ENCODE data around the gene CXCL10. TPM values are rescaled to one million over a fixed set of nuclear protein-coding genes. Genes with fewer than 3 reads are reported as not detected.
"Not testable (repeated sequence)": the region's sequence is repeated elsewhere in the genome, so short reads cannot be mapped to it uniquely, and the experiment has no call there.

CXCL10 gene
- total RNA-seq (2014; rRNA removed; shearing (Covaris generic)): not detected in 2 replicates
- not detected in 2 replicates for polyA plus RNA-seq (2015; cell fraction: cytosol; rRNA removed)
- polyA plus RNA-seq (2015; cell fraction: nucleus; rRNA removed): not detected in 2 replicates

DNA sequence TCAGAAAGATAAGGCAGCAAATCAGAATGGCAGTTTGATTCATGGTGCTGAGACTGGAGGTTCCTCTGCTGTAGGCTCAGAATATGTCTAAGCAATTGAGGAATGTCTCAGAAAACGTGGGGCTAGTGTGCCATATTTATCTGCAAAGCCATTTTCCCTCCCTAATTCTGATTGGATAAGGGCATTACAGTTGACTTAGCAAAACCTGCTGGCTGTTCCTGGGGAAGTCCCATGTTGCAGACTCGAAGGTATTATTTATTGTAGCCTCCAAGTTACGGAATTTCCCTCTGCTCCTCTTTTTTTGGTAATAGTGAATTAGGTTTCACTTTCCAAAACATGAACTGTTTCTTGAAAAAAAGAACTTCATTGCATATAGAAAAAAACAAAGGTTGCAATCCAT lies at the start of gene CXCL10:
TSS of gene CXCL10 (minus strand) at position 109 of the 400 bp plus-strand sequence. CDS start at position 43, 66 bp downstream.
- no peak for DNase-seq (ENCODE audit: low read depth)

DNA sequence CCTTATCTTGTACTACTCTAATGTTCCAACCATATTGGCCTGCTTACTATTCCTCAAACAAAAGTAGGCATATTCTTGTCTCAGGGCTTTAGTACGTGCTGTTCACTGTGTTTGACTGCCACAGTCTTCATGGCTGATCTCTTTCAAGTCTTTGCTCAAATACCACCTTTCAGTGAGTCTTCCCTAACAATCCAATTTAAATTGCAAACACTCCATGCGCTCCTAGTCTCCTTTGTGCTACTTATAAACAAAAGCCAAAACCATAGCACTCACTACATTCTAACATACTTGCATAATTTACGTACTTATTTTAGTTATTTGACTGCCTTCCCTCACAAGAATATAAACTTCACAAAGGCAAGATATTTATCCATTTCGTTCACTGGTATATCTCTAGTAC lies 49.5 kb upstream of the CXCL10 start:
- no peak for DNase-seq (ENCODE audit: low read depth)

DNA sequence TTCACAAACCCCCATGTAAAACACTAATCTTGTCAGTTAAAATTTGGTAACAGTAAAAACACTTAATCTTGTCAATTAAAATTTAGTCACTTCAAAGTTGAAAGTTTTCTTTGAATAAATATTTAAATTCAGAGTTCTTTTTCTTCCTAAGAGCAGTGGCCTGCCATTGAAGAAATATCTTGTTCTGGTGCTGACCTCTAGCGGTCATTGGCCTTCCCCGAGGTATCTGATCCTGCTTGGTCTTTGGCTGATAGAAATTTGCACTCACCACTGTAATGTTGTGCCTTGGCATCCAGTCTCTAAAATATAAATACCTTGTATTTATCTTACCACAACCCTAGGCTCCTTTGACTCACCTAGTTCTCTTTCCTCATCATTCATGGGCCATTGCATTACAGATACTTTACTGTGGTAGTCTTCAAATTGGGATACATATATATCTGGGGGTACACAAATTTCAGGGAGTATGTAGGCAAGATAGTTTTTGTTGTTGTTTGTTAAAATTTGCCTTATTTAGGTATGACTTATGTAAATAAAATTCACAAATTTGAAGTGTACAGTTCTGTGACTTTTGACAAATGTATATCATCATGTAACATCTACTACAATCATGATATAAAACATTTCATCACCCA lies 44.5 kb upstream of the CXCL10 start:
- peak; percentile 56 for DNase-seq (ENCODE audit: low read depth)

DNA sequence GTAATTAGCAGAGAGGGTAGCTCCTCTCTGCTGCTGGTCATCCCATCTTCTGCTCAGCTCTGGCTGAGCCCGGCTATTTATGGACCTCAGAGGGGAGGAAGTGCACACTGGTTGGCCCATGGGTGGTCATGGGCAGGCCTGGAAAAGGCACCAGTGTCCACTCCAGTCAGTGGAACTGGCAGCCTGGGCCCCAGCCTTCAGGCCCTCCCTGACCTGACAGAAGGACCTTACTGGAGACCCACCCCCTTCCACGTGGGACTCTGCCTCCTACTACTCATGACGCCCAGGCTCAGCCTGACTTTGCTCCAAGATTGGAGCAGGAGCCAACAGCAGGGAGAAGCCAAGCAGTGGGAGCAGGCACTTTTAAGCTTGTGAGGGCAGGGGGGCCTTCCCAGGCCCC lies 43.2 kb upstream of the CXCL10 start:
- DNase-seq (ENCODE audit: low read depth): no peak

DNA sequence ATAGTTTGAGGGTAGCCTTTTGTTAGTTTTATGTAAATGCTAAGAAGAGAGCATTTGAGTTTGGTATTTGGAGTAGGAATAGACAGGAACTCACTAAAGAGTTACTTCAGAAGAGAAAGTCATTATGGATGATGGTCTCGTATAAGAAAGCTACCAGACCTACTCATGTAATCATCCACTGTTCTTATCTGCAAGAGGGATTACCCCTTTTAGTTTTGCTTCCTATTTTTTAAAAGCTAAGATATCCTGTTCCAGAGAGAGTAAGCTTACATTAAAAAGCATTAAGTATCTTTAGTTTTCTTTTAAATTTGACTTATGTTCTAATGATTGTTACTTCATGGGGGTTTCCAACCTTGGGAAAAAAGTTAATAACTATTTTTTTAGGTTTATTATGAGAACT lies 38.7 kb upstream of the CXCL10 start:
- no peak for DNase-seq (ENCODE audit: low read depth)

DNA sequence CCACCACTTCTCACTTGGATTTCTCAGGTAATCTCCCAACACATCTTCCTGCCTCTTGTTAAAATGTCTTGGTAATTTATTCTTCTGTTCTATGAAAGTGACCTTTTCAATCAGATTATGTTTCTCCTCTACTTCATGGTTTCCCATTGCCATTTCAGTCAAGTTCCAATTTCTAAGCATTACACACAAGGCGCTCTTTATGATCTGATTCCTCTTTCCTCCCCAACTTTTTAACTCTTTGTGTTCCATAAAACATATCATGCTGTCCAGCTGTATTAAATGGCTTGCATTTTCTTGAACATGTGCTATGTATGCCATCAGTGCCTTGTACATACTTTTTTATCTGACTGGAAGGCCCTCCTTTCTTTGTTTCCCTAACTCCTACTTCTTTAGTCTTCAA lies 38.1 kb upstream of the CXCL10 start:
- DNase-seq (ENCODE audit: low read depth): no peak

DNA sequence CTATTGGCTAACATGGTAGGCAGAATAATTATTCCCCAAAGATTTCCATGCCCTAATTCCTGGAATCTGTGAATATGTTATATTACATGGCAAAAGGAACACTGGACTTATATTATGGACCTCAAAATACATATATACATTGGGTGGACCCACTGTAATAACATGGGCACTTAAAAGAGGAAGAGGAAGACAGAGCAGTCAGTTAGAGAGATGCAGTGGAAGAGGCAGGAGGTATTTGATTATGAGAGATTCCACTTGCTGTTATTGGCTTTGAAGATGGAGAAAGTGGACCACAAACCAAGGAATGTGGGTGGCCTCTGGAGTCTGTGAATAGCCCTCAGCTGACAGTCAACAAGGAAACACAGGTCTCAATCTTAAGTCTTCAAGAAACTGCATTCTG lies 37.2 kb upstream of the CXCL10 start:
- no peak for DNase-seq (ENCODE audit: low read depth)

DNA sequence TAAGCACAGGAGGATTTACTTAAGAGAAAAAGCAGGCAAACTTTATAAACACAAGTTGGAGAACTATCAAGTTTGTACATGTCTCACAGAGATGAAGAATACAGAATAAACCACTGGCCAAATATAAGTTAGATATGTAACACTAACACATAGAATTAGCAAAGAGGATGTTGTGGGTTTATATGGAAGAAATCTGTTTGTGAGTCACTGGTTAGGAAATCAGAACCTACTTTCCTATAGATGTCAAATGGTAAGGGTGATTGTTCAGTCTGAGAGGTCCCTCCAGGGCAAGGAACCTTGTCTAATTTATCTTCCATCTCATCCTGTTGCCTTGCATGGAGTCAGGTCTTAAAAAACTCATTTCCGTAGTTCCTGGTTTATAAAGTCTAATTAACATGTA lies 36.5 kb upstream of the CXCL10 start:
- peak; percentile 51 for DNase-seq (ENCODE audit: low read depth)

DNA sequence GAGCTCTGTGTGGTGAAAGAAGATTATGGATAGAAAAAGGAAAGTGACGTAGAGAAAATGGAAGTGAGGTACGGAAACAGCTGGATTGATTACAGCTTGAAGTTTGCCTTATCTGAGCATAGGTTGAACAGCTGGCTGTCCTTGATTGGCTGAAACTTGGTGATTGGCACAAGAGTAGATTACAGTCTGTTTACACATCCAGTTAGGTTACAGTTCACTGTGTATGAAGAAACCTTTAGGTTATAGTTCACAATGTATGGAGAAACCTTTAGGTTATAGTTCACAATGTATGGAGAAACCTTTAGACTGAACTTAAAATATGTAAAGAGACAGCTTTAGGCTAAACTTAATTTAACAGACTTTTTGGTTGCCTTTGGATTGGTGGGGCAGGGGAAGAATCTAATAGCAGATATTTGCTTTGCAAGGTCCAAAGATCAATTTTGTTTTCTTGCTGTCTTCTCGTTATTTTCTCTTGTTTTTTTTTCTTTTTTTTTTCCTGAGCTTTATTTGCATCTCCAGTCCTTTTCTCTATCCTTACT lies 35.7 kb upstream of the CXCL10 start:
- no peak for DNase-seq (ENCODE audit: low read depth)

DNA sequence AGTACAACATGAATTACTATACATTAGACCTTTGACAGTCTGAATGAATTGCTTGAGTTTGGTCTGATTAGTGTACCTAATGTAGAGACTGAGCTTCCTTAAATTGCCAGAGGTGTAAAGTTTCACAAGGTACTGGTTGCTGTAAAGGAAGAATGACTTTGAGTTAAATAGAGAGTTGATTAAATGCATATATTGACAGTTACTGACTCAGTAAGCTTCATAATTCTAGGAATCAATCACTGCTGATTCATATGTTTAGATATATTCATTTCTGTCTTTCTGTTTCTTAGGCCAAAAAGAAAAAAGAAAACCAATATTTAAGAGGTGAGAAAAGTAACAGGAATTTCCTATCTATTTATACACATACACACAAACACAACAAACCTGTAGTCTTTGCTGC lies 35.0 kb upstream of the CXCL10 start:
- DNase-seq (ENCODE audit: low read depth): no peak

DNA sequence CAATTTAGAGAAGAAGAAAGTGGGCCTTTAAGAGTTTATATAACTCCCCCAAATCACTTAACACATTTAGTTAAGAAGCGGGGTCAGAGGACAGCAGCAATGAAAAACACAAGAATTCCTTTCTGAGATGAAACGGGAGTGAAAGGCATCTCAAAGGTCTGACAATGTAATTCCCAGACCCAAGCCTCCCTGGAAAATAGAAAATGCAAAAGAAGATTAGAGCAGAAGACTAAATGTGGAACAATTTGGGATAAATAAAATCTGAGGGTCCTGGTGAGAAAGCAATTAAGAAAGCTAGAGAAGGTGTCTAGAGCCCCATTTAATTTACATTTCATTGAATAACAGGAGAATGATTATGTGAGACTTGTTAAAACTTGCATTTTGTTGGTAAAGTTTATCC lies 32.1 kb upstream of the CXCL10 start:
- no peak for DNase-seq (ENCODE audit: low read depth)

DNA sequence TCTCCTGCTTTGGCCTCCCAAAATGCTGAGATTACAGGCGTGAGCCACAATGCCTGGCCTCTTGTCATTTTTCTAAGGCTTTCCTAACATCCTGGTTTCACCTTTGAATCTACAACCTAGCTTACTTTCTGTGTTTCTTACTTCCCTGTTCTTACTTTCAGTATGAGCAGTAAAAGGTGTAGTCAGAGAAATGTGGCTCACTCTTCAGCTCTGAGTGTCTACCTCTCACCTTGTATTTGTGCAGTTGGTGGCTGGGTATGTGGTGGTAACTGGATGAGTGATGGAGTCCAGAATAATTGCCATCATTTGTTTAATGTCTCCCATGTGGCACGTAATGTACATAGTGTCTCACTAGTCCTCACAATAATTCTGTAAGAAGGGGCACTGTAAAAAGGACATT lies 31.7 kb upstream of the CXCL10 start:
- DNase-seq (ENCODE audit: low read depth): no peak

DNA sequence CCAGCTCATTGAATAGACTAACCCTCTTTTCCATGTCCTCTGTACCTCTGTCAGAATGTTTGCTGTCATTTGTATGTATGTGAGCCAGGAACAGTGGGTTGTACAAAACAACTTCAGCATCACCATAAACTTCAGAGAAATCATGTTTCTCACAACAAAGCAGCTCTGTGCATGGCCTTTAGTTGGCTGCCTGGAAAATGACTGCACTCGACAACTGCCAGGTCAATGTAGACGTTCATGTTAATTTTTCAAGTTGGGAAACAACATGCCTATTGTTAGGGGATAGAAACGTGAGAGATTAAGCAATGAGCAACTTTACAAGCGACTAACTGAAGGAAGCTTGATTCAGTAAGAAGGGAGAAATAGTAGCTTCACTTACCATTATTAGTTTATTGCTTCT lies 30.4 kb upstream of the CXCL10 start:
- peak; percentile 46 for DNase-seq (ENCODE audit: low read depth)

DNA sequence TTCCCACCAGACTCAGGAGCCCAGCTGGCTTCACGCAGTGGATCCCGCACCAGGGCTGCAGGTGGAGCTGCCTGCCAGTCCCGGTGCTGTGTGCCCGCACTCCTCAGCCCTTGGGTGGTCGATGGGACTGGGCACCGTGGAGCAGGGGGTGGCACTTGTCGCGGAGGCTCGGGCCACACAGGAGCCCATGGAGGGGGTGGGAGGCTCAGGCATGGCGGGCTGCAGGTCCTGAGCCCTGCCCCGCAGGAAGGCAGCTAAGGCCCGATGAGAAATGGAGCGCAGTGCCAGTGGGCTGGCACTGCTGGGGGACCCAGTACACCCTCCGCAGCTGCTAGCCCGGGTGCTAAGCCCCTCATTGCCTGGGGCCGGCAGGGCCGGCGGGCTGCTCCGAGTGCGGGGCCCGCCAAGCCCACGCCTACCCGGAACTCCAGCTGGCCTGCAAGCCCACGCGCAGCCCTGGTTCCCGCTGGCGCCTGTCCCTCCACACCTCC lies 27.3 kb upstream of the CXCL10 start:
- not testable (repeated sequence) for DNase-seq (ENCODE audit: low read depth)

DNA sequence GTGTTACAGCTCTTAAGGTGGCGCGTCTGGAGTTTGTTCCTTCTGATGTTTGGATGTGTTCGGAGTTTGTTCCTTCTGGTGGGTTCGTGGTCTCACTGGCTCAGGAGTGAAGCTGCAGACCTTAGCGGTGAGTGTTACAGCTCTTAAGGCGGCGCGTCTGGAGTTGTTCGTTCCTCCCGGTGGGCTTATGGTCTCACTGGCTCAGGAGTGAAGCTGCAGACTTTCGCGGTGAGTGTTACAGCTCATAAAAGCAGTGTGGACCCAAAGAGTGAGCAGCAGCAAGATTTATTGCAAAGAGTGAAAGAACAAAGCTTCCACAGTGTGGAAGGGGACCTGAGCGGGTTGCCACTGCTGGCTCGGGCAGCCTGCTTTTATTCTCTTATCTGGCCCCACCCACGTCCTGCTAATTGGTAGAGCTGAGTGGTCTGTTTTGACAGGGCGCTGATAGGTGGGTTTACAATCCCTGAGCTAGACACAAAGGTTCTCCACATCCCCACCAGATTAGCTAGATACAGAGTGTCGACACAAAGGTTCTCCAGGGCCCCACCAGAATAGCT lies 26.6 kb upstream of the CXCL10 start:
- DNase-seq (ENCODE audit: low read depth): not testable (repeated sequence)

DNA sequence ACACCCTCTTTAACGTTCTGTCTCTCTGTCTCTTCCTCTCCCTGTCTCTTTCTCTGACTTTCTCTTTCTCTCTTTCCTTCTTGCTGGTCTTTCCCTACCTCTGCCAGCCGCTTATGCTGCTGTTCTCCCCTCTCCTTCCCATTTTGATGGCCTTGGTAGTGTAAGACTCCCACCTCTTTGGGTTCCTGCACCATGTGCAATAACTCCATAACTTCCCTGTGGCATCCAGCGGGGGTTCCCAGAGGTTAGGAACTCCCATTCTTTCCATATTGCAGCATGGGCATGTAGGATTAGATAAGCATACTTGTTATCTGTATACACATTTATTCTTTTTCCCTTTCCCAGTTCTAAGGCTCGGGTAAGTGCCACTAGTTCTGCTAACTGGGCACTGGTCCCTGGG lies 21.4 kb upstream of the CXCL10 start:
- DNase-seq (ENCODE audit: low read depth): not testable (repeated sequence)

DNA sequence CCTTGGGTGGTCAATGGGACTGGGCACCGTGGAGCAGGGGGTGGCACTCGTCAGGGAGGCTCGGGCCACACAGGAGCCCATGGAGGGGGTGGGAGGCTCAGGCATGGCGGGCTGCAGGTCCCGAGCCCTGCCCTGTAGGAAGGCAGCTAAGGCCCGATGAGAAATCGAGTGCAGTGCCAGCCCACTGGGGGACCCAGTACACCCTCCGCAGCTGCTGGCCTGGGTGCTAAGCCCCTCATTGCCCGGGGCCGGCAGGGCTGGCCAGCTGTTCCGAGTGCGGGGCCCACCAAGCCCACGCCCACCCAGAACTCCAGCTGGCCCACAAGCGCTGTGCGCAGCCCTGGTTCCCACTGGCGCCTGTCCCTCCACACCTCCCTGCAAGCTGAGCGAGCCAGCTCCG lies 20.0 kb upstream of the CXCL10 start:
- DNase-seq (ENCODE audit: low read depth): not testable (repeated sequence)

DNA sequence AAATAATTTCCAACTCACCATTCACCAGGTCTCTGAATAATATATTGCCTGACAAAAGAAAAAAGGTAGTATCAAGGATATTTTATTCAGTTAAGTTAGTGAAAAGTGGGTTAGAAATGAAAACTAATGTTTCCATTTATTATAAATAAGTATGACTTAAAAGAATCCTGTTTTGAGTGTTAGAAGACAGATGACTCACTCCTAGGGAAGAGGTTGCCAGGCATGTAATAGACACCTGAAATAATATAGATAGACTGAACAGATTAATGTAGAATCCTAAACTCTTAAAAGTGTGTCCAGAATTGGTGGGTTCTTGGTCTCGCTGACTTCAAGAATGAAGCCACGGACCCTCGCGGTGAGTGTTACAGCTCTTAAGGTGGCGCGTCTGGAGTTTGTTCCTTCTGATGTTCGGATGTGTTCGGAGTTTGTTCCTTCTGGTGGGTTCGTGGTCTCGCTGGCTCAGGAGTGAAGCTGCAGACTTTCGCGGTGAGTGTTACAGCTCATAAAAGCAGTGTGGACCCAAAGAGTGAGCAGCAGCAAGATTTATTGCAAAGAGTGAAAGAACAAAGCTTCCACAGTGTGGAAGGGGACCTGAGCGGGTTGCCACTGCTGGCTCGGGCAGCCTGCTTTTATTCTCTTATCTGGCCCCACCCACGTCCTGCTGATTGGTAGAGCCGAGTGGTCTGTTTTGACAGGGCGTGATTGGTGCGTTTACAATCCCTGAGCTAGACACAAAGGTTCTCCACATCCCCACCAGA lies 19.1 kb upstream of the CXCL10 start:
- not testable (repeated sequence) for DNase-seq (ENCODE audit: low read depth)

DNA sequence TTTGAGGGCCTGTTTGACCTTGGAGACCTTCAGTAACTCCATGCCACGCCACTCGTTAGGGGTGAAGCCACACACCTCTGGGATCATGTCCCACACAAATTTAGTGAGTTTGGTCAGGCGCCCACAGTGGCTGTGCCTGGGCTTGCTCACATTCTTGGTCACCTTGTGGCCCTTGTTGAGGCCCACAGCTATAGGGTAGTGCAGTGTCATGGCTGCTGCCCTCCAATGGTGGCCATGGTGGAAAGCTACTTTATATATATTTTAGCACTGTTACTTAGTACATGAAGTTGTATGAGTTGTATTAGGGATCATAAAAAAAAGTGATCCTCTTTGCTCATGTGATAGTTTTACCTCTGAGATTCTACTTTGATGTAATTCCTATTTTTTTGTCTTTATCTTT lies 13.6 kb upstream of the CXCL10 start:
- no peak for DNase-seq (ENCODE audit: low read depth)

DNA sequence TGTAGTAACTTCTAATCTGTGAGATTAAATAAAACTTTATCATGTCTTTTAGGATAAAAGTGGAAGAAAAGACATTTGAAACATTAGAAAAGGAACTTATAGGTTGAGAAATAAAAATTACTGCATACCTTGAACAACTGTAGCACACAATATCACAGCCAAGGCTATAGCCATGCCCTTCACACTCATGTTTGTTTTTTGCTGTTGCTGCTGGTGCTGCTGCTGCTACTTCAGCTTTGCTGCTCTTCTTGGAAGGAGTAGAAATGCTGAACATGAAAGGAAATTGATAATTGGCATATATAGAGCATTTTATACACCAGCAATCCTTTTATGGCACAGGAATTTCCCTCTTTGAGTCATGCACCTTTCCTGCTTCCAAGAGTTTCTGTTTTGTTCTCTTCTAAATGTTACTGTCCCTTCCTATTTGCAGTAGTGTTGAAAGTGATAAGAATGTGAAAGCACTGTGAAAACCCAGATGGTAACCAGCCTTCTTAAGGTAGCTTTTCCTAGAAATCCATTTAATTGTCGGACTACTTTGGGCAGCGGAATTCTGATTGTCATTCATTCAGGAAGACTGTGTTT lies 12.6 kb upstream of the CXCL10 start, which contains the start of gene CXCL11:
TSS of gene CXCL11 (minus strand) at position 272 of the 582 bp plus-strand sequence. CDS start at position 189, 83 bp downstream.
- no peak for DNase-seq (ENCODE audit: low read depth)

DNA sequence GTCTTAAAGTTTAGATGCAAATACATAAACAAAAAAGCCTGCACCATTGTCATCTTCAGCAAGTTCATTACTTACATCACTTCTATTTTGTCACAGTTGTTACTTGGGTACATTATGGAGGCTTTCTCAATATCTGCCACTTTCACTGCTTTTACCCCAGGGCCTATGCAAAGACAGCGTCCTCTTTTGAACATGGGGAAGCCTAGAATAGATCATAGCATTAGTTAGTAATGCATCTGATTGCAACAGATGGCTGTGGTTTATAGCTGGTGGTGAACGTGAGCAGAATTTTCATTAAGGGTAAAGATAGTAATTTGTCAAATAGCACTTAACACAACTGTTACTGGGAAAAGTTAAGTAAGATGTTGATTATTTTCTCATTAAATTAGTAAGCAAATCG lies 11.8 kb upstream of the CXCL10 start:
- DNase-seq (ENCODE audit: low read depth): no peak

DNA sequence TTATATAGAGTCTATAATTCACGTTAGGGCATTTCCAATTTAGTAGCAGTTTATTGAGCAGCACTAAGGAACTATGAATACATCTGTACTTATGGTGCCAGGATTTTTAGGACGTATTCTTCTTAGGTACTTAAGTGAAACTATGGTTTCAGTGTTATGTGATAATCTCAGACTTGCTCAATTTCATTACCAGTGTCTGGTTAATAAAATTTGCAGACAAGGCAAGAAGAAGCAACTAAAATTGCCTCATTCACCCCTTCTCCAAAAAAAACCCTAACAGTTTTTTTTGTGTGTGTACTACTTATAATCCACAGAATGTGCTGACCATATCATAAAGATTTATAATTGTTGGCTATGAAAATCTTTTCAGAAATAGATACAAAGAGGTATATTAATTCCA lies 6.0 kb upstream of the CXCL10 start:
- DNase-seq (ENCODE audit: low read depth): no peak

All from HT1080 (cell line).